NOMO-1 (cell line): ENCODE data around the gene DSC1.
A peak's percentile ranks its signal among the peaks of the same experiment; 100 is the strongest.

Source experiments
- DNase-seq, 2 experiments: peaks; one replicate each; lab custom pipeline; 2025; ENCODE audit not compliant: unreplicated experiment in 2 of 2; lab: John Stamatoyannopoulos, UW

Gene DSC1

DNA sequence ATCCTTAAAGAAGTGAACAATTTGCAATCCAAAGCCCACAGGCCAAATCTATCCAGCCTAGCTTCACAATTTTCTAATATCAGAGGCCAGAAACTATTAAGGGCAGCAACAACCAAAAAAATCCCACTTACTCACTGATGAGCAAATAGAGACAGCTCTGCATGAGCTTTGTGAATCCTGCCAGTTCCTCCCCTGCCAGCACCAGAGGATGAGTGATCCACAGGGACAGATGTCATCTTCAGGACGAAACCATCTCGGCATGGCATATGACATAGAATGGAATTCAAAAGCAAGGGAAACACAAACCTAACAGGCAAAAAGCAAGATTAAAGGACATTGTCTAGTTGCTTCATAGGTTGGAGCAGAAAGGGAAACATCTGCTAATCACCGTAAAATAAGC, 58.2 kb downstream of the DSC1 start:
- no peak for DNase-seq

DNA sequence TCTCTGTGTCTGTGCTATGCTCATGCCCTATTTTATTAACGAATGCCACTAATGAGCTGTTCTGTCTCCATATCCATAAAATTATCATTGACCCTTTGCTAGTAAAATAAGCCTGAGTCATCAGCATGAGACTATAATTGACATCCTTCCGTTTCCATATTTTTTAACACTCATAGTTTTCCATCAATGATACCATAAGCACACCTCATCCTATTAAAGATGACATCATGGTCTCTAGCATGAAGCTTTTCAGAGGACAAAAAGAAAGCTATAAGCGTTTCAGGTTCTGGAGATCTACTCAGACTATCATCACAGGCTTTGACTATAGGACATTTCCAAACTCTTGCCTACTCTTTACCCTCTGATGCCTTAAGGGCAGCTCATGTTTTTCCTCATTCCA, 59.2 kb downstream of the DSC1 start:
- DNase-seq = no peak

DNA sequence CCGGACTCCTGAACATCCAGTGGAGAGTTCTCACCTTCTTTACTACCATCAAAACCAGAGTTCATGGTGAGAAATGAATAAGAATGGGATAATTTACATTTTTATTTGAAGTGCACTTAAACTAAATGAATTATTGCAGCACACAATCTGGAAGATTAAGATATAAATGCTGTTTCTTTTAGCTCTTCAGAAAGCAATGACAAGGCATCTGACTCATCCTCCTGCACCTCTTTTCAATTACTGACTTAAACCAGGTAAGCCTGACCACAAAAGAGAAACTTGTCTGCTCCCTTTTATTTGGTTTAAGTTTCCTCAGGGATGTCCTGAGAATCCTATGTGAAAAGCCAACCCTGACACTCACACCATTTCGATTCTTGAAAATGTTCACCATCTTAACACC, 59.7 kb downstream of the DSC1 start:
- no peak for DNase-seq

DNA sequence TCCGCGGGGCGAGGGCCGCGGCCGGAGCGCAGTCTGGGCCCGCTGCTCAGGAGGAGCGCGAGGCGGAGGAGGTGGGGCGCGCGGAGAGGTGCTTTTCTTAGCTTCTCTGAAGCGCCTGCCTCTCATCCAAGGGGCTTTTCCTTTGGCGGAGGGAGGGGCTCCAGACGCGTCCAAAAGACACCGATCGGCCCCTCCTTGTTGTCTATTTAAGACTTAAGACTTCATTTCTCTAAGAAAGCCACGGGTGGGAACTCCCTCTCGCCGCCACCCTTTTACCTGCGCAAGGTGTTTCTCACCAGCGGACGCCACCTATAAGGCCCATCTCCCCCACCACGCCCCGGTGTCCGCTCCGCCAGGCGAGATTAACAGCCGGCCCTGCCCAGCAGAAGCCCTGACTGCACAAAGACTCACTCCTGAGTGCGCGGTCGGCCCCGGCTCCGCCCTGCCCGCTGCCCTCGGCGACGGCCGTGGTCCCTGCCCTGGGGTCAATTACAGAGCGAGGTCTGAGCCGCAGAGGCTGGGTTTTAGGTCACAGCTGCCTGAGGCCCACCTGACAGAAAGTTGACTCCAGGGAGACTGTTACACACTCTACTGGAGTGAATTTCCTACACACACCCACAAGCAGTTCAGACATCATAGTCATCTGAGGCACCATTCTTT, 60.5 kb downstream of the DSC1 start, which contains the start of gene DSC2:
Gene DSC2, minus strand, starts transcription at position 397 of the 660 bp plus-strand sequence. CDS start 450 bp downstream, outside the sequence.
- DNase-seq = no peak

DNA sequence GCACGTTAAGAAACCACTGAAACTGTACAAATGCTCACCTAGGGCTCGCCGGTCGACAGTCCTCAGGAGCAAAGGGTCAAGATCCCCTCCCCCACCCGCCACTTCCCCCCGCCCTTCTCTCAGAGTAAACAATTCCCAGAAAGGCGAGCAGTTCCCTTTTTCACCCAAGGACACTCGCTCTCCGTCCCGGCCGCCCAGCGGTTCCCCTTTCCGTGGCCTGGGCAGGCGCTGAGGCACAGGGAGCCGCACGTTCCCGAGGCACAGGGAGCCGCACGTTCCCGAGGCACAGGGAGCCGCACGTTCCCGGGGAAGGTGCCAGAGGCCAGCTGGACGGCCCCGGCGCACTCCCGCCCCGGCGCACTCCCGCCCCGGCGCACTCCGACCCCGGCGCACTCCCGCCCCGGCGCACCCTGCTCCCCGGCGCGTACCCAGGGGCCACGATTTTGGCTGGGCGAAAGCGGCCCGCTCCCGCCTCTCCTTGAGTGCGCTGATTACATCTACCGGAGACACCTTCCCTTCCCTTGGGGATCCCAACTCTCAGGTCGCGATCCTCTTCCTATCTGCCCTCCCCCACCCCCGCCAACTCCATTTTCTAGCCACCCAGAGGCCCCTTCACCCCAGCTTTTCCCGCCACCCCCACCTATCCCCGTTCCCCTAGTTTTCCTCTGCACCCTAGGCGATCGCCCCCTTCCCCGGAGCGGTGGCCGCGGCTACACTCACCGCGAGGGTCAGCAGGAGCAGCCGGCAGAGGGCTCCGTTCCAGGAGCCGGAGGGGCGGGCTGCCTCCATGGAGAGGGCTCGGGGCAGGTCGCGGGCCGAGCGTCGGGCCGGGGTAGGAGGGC, 61.3 kb downstream of the DSC1 start:
- DNase-seq = peak; percentile 10 to 12

DNA sequence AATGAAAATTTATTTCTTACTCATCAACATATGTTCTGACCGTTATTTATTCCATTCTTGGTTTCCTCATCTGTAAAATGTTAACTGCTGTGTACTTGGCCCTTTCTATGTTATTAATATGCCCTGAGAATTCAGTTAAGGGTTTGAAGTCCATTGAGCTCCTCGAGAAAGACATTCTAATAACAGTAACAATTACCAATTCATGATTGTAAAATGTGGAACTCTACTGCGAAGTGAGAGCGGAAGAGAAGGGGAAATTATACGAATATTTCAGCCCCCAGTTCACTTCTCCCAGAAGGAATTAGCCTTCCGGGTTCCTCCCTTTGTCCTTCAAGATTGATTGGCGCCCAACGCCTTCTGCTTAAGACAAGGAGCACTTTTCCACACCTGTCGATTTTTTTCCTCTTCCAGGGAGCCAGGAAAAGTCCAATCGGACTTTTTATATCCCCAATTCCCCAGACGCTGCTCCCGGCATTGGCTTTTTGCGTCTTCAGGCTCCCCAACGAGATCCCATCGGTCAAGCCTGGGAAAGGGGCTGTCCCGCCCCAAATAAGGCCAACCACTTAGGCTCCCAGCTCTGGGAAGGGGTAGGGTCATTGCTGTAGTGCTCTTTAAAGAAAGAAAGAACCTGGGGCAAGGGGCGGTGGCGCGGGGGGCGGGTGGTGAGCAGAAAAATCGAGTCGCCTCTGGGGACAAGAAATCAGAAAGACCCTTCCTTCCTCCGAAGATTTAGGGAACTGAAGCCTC, 62.0 kb downstream of the DSC1 start:
- no peak for DNase-seq

DNA sequence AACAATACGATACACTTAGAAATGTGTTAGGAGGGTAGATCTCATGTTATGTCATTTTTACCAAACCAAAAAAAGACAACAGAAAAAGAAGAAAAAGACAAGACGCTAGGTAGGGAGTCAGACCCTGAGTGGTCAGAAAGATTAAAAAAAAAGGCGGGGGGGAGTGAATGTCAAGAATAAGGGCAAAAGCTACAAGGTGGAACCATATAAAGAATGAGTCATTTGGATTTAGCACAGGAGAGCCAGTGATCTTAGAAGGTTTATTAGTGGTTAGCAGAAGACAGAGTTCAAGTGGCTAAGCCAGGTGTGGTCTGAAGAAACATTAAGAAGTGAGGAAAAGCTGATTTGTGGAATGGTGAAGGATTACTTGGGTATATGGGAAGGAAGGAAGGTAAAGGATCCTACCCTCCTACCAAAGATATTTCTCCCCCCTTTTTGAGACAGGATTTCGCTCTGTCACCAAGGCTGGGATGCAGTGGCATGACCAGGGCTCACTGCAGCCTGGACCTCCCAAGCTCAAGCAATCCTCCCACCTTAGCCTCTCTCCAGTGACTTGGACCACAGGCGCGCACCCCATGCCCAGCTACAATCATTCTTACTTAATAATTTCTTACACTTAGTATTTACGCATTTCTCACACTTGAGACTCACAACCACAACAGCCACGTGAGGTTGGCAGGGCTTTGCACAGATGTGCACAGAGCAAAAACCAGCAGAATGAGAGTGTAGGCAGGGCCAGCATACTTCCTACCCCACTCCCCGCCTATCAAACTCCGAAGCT, 63.0 kb downstream of the DSC1 start:
- DNase-seq = no peak

DNA sequence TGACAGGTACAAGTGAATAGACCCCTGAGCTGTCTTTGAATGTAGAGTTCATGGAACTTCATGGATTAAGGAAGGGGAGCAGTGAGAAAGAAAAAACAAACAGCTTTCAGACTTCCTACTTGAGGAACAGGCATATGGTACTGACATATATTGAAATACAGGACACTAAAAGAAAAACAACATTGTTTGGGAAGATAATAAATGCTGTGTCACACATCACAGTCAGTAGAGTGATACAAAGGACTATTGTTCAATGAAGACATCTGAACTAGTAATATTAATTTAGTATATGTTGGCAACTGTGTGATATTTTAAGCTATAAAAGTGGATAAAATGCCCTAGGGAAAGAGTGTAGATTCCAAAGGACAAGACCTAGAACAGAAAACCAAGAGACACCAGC, 63.8 kb downstream of the DSC1 start:
- no peak for DNase-seq

DNA sequence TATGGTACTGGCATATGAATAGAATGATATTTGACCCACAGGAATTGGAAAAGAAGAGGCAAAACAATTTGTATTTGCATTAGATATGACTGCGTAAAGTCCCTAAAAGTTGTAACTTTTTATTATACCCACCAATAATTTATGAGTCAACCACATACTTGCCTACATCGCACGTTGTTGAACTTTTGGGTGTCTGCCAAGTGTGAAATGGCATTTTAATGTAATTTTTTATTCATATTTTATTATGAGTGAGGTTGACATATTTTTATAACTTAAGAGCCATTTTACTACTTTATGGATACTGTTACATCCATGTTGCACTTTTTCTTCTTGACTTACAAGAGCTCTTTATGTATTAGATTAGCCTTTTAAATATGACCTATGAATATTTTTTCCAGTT, 65.0 kb downstream of the DSC1 start:
- DNase-seq = no peak

DNA sequence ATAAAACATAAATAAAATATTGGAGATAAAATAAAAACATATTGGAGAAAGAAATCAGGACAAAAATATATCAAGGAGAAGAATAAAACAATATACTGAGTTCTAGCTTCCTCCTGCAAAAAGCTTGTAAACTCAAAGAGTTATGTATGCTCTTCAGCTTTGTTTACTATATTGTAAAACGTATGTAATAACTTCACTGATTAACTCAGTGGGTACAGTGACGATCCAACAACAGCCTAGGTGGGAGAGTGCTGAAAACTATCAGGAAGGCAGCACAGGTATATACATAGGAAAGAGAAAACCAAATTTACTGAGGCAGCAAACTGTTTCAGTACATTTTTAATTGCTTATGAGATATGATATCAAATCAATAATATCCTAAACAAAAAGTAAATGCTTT, 68.8 kb downstream of the DSC1 start:
- DNase-seq = no peak

DNA sequence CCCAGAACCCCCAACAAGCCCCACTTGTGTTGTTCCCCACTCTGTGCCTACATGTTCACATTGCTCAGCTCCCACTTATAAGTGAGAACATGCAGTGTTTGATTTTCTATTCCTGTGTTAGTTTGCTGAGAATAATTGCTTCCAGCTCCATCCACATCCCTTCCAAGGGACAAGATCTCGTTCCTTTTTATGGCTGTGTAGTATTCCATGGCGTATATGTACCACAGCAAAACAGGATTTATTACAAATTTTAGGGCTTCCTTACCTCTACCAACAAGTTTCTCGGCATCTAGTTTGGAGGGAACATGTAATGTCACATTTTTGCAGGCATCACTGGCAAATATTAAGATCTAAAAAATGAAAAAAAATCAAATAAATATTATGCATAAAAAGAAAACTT, 69.4 kb downstream of the DSC1 start:
- DNase-seq = no peak

DNA sequence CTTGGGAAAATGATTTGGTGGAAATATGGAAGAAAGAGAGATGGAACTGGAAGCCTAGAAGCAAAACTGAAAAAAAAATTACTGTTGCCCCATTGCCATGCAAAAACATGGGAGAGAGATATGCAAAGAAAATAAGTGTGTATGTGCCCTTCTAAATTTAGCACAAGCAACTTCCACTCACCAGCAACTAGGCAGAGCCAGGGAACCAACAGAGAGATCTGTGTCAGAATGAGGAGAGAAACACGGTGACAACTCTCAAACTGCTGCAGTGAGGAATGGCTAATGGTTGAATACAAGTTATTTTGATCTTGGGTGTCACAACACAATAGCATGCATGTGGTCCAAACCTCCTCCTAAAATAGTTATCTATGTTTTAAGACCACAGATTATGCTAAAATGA, 71.3 kb downstream of the DSC1 start:
- DNase-seq = no peak

DNA sequence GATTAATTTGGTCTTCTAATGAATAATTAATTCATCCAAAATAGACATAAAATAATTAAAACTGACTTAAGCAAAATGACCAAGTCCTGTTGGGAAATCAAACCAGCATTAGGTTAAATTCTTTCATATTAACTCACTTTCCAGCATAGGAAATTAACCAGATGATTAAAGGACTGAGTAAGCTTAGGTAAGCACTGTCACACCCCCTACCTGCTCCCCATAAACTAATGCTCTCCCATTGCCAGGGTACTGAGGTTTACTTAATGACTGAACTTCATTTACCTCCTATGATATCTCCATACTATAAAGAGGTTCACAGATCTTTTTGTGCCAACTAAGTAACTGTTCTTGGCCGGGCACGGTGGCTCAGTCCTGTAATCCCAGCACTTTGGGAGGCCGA, 74.1 kb downstream of the DSC1 start:
- DNase-seq = no peak

DNA sequence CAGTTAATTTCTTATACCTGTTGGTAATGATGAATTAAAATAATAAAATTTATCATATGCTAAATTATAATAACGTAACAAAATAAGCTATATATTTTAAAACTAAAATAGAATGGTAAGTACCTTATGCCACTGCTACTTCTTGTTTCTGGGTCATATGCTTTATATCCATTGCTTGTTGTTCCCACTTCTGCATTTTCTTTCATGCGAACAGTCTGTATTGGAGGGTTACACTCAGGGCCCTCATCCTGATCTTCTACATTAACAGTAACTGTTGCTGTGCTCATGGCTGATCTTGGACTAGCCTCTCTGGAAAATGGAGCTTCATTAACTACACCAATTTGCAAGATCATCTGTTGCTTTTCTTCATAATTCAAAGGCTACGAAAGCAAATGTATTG, 82.7 kb downstream of the DSC1 start:
- peak in 1 of 2 experiments; percentile 25 for DNase-seq
